Measurements from ENCODE around the gene TCF3. TPM values are rescaled to one million over a fixed set of nuclear protein-coding genes. Genes with fewer than 3 reads are reported as not detected.
"Not testable (repeated sequence)": the region's sequence is repeated elsewhere in the genome, so short reads cannot be mapped to it uniquely, and the experiment has no call there.

The TCF3 gene
- total and polyA plus RNA-seq, 2 donors (not counting 3 experiments of a cell fraction or from before 2014, with no cell fraction given), result 147 to 193 TPM

DNA sequence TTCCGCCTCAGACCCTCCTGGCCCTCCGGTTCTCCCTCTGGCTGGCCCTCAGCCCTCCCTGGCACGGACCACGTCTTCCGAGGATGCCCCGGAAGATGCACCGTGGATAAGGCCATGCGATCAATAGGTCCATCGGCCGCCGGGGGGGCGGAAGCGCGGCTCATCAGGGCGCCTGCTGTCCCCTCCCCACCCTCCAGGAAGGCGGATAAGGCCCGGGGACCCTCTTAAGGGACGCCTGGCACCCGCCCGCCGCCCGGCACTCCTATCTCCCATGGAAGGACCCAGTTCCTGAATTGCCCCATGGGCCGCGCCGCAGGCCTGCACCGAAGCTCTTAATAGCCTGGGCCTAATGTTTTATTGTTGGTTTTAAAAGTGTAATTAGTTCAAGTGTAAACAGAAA is 46.2 kb upstream of the TCF3 start:
- CTCF ChIA-PET, result interaction anchor here (0.7 to 1.5 kb wide), 2 partner anchors 108 to 153 kb away, joined by 3 read pairs; no protein-coding TSS in a partner anchor
- H3K9me1 ChIP-seq (replicated peaks; ENCODE audit: control insufficient read depth, extremely low read depth, insufficient read depth, low read length), result no peaks in the 10 kb centered on the region
- no peaks in the 10 kb centered on the region for H3K36me3 ChIP-seq (ENCODE audit: control insufficient read depth in 2 of 2, extremely low read depth in 1 of 2, insufficient read depth in 2 of 2, low read length in 2 of 2)
- POLR2A ChIA-PET, result no interaction called here
- peaks cover 6 to 8% of the 10 kb centered on the region in 2 experiments for H3K27me3 ChIP-seq (ENCODE audit: control insufficient read depth in 2 of 2, insufficient read depth in 2 of 2, low read length in 2 of 2)
- no peak overlapping the region for H2AFZ ChIP-seq (ENCODE audit: low read depth, low read length)
- H3K9me3 ChIP-seq (replicated peaks; ENCODE audit: control insufficient read depth, insufficient read depth, low read length), result no peaks in the 10 kb centered on the region
- no peaks in the 10 kb centered on the region for H3K4me1 ChIP-seq (ENCODE audit: control insufficient read depth, extremely low read depth, insufficient read depth, low read length)
- TF ChIP-seq POLR2A (IDR thresholded peaks at IDR 0.05; ENCODE audit: low read depth, low read length) (no peak), FOS (IDR thresholded peaks at IDR 0.05; ENCODE audit: borderline replicate concordance, insufficient read depth, low read length) (no peak), EZH2 (IDR thresholded peaks at IDR 0.05; ENCODE audit: borderline replicate concordance, low read depth, low read length, severe bottlenecking) (no peak), CTCF (IDR thresholded peaks at IDR 0.05; ENCODE audit: extremely low read depth in 1 of 2, insufficient read depth in 1 of 2, low read depth in 1 of 2, low read length in 2 of 2) (no peak), MYC (IDR thresholded peaks at IDR 0.05; ENCODE audit: low read depth, low read length) (no peak), POLR2AphosphoS5 (IDR thresholded peaks at IDR 0.05; ENCODE audit: insufficient read depth, low read depth, low read length) (no peak), GATA2 (IDR thresholded peaks at IDR 0.05; ENCODE audit: insufficient read depth, insufficient read length, low read depth, low read length) (no peak), JUN (IDR thresholded peaks at IDR 0.05; ENCODE audit: borderline replicate concordance, insufficient read depth, insufficient read length, low read depth) (no peak)
- TF ChIP-seq, protein P1, sequence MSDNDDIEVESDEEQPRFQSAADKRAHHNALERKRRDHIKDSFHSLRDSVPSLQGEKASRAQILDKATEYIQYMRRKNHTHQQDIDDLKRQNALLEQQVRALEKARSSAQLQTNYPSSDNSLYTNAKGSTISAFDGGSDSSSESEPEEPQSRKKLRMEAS (IDR thresholded peaks at IDR 0.05; ENCODE audit: insufficient read depth, insufficient read length), result no peak
- DNase-seq (ENCODE audit: low read depth, low spot score) (no peak), FAIRE-seq (no peak)
- no peaks in the 10 kb centered on the region for H4K20me1 ChIP-seq (replicated peaks; ENCODE audit: control insufficient read depth, extremely low read depth, insufficient read depth, low read length)
- H3K9ac ChIP-seq (replicated peaks; ENCODE audit: extremely low read depth, insufficient read depth, low read length), result no peak overlapping the region
- intact Hi-C loops (cut with micrococcal nuclease), result no loop called here
- no peak overlapping the region for H3K4me2 ChIP-seq (ENCODE audit: insufficient read depth, low read length)
- no peak overlapping the region for H3K4me3 ChIP-seq (replicated peaks in 1 of 3; ENCODE audit: insufficient read depth in 1 of 3, low read depth in 1 of 3, low read length in 3 of 3)
- no TSS peak for BruUV-seq (replicated peaks)
- dilution Hi-C loops (cut with MboI; ENCODE audit: extremely low pct_ligation_motif_present, low sequenced_read_pairs), result no loop called here
- H3K79me2 ChIP-seq (ENCODE audit: control insufficient read depth, insufficient read depth, low read length), result no peaks in the 10 kb centered on the region
- H3K27ac ChIP-seq (ENCODE audit: insufficient read depth, low read depth, low read length), result no peak overlapping the region

DNA sequence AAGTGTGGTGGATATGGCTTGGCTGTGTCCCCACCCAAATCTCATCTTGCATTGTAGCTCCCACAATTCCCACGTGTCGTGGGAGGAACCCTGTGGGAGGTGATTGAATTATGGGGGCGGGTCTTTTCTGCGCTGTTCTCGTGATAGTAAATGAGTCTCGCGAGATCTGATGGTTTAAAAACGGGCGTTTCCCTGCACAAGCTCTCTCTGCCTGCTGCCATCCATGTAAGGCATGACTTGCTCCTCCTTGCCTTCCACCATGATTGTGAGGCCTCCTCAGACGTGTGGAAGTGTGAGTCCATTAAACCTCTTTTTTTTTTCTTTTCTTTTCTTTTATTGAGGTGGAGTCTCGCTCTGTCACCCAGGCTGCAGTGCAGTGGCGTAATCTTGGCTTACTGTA is 43.1 kb upstream of the TCF3 start:
- H3K27me3 ChIP-seq (ENCODE audit: control insufficient read depth in 2 of 2, insufficient read depth in 2 of 2, low read length in 2 of 2); FAIRE-seq: not testable (repeated sequence)

More for the DNA sequence above, 43.1 kb upstream of the TCF3 start:
- H3K27ac ChIP-seq (ENCODE audit: insufficient read depth, low read depth, low read length); H3K36me3 ChIP-seq (ENCODE audit: control insufficient read depth in 2 of 2, extremely low read depth in 1 of 2, insufficient read depth in 2 of 2, low read length in 2 of 2); H2AFZ ChIP-seq (ENCODE audit: low read depth, low read length); DNase-seq (ENCODE audit: low read depth, low spot score); H3K9me3 ChIP-seq (replicated peaks; ENCODE audit: control insufficient read depth, insufficient read depth, low read length); intact Hi-C loops (cut with micrococcal nuclease); H3K4me3 ChIP-seq (replicated peaks in 1 of 3; ENCODE audit: insufficient read depth in 1 of 3, low read depth in 1 of 3, low read length in 3 of 3); H3K4me2 ChIP-seq (ENCODE audit: insufficient read depth, low read length); dilution Hi-C loops (cut with MboI; ENCODE audit: extremely low pct_ligation_motif_present, low sequenced_read_pairs); H3K9ac ChIP-seq (replicated peaks; ENCODE audit: extremely low read depth, insufficient read depth, low read length); BruUV-seq (replicated peaks); POLR2A ChIA-PET; H3K79me2 ChIP-seq (ENCODE audit: control insufficient read depth, insufficient read depth, low read length); H3K9me1 ChIP-seq (replicated peaks; ENCODE audit: control insufficient read depth, extremely low read depth, insufficient read depth, low read length); H3K4me1 ChIP-seq (ENCODE audit: control insufficient read depth, extremely low read depth, insufficient read depth, low read length); H4K20me1 ChIP-seq (replicated peaks; ENCODE audit: control insufficient read depth, extremely low read depth, insufficient read depth, low read length): not testable (repeated sequence)
- CTCF ChIA-PET, result interaction anchor here (1.4 kb wide), 1 partner anchor 86 kb away, joined by 3 read pairs; no protein-coding TSS in a partner anchor
